ENCODE data around the gene CDH23. TPM values are rescaled to one million over a fixed set of nuclear protein-coding genes. Genes with fewer than 3 reads are reported as not detected.

The CDH23 gene
- total RNA-seq, 1 donor from 2014 or later, result not detected

DNA sequence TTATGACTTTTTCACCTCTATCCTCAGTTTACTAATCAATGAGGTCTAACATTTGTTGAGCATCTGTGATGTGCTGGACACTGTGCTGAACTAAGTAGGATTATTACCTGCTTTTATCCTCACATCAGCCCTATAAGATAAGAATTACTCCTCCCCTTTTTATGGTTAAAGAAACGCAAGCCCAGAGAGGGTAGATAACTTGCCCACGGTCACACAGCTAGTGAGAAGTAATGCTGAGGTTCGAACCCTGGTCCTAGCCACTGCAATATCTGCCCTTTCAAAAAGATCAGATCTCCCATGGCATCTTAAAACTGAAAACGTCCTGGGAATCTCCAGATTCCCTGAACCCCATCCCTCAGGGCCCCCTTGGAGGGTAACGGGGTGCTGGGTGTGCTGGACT lies 204.6 kb downstream of the CDH23 start:
- Mint-ChIP-seq H3K27me3 (ENCODE audit: low read depth) (peaks cover 2% of the 10 kb centered on the region), H3K27ac (ENCODE audit: unreplicated experiment) (no peak overlapping the region), H3K4me1 (ENCODE audit: low read depth) (peaks cover 6% of the 10 kb centered on the region), H3K9me3 (ENCODE audit: low read depth) (no peaks in the 10 kb centered on the region), H3K4me3 (ENCODE audit: unreplicated experiment) (no peak overlapping the region), H3K36me3 (ENCODE audit: low read depth) (no peaks in the 10 kb centered on the region)
- TF ChIP-seq, protein P1, sequence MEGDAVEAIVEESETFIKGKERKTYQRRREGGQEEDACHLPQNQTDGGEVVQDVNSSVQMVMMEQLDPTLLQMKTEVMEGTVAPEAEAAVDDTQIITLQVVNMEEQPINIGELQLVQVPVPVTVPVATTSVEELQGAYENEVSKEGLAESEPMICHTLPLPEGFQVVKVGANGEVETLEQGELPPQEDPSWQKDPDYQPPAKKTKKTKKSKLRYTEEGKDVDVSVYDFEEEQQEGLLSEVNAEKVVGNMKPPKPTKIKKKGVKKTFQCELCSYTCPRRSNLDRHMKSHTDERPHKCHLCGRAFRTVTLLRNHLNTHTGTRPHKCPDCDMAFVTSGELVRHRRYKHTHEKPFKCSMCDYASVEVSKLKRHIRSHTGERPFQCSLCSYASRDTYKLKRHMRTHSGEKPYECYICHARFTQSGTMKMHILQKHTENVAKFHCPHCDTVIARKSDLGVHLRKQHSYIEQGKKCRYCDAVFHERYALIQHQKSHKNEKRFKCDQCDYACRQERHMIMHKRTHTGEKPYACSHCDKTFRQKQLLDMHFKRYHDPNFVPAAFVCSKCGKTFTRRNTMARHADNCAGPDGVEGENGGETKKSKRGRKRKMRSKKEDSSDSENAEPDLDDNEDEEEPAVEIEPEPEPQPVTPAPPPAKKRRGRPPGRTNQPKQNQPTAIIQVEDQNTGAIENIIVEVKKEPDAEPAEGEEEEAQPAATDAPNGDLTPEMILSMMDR (IDR thresholded peaks at IDR 0.05), result no peak
- DNase-seq (ENCODE audit: low spot score), result no peak

DNA sequence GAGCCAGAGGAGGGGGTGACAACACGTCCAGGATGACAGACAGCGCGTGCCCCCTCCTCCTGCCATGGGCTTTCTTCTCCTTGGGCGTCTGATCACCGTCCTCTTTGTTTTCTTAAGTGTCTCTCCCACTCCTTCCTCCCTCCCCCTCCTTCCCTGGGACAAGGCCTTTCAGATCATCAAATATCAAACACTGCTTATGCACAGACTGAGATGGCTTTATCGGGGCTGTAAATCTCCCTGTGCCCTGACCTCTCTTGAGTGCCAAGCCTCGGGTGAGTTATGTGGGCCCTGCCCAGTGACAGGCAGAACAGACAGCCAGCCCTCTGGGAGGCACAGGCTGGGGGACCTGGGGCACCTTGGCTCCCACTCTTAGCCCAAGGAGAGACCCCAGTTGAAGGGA lies 206.4 kb downstream of the CDH23 start:
- no peak for DNase-seq (ENCODE audit: low spot score)
- Mint-ChIP-seq H3K4me1 (ENCODE audit: low read depth) (peaks cover 6% of the 10 kb centered on the region), H3K27me3 (ENCODE audit: low read depth) (peaks cover 7% of the 10 kb centered on the region), H3K27ac (ENCODE audit: unreplicated experiment) (no peak overlapping the region), H3K9me3 (ENCODE audit: low read depth) (no peaks in the 10 kb centered on the region), H3K4me3 (ENCODE audit: unreplicated experiment) (no peak overlapping the region), H3K36me3 (ENCODE audit: low read depth) (no peaks in the 10 kb centered on the region)
- TF ChIP-seq, protein P1 (IDR thresholded peaks at IDR 0.05), result no peak

DNA sequence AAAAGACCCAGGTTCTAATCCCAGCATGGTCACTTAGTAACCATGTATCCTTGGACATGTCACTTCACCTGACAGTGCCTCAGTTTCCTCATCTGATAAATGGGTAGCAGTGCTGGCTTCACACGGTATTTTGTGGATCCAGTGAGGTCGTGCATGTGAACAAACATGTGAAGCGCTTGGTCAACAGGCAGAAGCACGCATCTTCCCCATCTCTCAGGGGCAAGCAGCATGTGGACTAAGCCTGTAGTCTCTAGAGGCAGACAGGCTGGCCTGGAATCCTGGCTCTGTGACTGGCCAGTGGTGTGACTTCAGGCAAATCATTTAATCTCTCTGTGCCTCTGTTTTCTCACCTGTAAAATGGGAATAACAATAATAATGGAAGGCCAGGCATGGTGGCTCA lies 207.0 kb downstream of the CDH23 start:
- Mint-ChIP-seq H3K36me3 (ENCODE audit: low read depth) (no peaks in the 10 kb centered on the region), H3K27ac (ENCODE audit: unreplicated experiment) (no peak overlapping the region), H3K9me3 (ENCODE audit: low read depth) (no peaks in the 10 kb centered on the region), H3K4me3 (ENCODE audit: unreplicated experiment) (no peak overlapping the region), H3K4me1 (ENCODE audit: low read depth) (peaks cover 6% of the 10 kb centered on the region), H3K27me3 (ENCODE audit: low read depth) (peaks cover 7% of the 10 kb centered on the region)
- DNase-seq (ENCODE audit: low spot score), result no peak
- TF ChIP-seq, protein P1 (IDR thresholded peaks at IDR 0.05), result no peak

DNA sequence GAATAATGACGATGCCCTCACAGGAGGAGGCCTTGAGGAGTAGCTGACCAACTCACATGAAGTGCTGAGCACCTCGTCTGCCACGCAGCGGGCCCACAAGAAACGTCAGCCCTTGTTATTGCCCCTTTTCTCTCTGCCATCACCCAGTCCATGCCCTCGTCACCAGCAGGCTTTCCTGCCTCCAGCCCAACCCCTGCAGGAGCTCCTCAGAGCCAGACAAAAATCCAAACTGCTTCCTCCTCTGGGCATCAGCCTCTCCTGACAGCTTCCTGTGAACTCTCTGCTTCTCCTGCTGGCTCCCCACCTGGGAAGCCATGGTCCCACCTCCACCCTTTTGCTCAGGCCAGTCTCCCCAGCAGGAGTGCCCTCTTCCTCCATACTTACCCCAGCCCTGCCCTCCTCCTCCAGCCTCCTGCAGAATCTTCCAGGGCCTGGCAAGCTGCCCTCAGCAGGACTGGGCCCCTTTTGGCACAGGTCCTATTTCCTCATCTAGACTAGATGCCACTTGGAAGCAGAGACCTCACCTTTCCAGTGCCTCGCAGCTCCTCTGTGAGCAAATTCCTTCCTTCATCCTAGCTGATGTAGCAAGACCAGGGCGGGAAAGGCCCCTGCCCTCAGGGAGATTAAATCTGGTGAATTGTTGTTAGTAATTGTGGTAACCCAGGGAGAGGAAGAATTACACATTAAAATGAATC lies 207.8 kb downstream of the CDH23 start:
- DNase-seq (ENCODE audit: low spot score), result no peak
- peaks cover 10% of the 10 kb centered on the region for H3K27me3 Mint-ChIP-seq (ENCODE audit: low read depth)
- peaks cover 6% of the 10 kb centered on the region for H3K4me1 Mint-ChIP-seq (ENCODE audit: low read depth)
- TF ChIP-seq, protein P1 (IDR thresholded peaks at IDR 0.05), result no peak
- H3K36me3 Mint-ChIP-seq (ENCODE audit: low read depth), result no peaks in the 10 kb centered on the region
- H3K27ac Mint-ChIP-seq (ENCODE audit: unreplicated experiment), result no peak overlapping the region
- H3K4me3 Mint-ChIP-seq (ENCODE audit: unreplicated experiment), result no peak overlapping the region
- no peaks in the 10 kb centered on the region for H3K9me3 Mint-ChIP-seq (ENCODE audit: low read depth)

DNA sequence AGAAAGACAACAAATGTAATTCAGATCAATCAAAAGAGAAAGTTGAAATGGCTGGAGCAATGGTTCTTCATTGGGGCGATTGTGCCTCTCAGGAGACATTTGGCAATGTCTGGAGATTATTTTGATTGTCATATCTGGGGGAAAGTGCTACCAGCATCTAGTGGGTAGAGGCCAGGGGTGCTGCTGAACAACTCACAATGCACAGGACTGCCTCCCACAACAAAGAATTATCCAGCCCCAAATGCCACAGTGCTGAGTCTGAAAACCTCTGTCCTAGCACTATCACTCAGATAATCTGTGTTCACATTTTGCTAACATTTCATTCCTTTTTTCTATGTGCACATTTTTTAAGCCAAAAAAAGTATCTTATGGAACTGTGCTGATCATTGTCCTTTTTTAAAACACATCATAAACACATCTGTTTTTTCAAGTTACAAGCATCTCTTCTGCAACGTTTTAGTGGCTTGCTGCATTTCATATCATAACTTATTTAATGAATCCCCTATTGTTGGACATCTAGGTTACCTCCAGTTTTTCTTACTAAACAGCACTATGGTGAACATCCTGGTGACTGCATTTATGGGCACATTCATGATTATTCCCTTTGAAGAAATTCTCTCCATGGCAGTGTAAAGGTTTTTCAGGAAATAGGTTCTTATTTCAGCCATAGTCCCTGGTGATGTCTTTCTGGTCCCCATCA lies 208.7 kb downstream of the CDH23 start:
- TF ChIP-seq, protein P1 (IDR thresholded peaks at IDR 0.05), result no peak
- peaks cover 13% of the 10 kb centered on the region for H3K27me3 Mint-ChIP-seq (ENCODE audit: low read depth)
- H3K4me3 Mint-ChIP-seq (ENCODE audit: unreplicated experiment), result no peak overlapping the region
- H3K36me3 Mint-ChIP-seq (ENCODE audit: low read depth), result no peaks in the 10 kb centered on the region
- no peaks in the 10 kb centered on the region for H3K9me3 Mint-ChIP-seq (ENCODE audit: low read depth)
- no peak overlapping the region for H3K27ac Mint-ChIP-seq (ENCODE audit: unreplicated experiment)
- no peak for DNase-seq (ENCODE audit: low spot score)
- peaks cover 6% of the 10 kb centered on the region for H3K4me1 Mint-ChIP-seq (ENCODE audit: low read depth)
